ENCODE results near the gene POLH.
"Not testable (repeated sequence)": the region's sequence is repeated elsewhere in the genome, so short reads cannot be mapped to it uniquely, and the experiment has no call there.

DNA sequence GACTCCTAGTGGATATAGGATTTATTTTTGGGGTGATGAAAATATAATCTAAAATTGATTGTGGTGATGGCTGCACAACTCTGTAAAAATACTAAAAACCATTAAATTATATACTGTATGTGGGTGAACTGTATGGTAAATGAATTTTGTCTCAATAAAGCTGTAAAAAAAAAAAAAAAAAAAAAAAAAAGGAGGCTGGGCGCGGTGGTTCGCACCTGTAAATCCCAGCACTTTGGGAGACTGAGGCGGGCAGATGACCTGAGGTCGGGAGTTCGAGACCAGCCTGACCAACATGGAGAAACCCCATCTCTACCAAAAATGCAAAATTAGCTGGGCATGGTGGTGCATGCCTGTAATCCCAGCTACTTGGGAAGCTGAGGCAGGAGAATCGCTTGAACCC, 18.4 kb upstream of the POLH start:
- not testable (repeated sequence) for TF ChIP-seq CTCF (IDR thresholded peaks at IDR 0.05); POLR2AphosphoS5 (IDR thresholded peaks at IDR 0.05); POLR2A (IDR thresholded peaks at IDR 0.05); EP300 (IDR thresholded peaks at IDR 0.05; ENCODE audit: low read depth)
